ENCODE results near the gene ARHGEF37. TPM values are rescaled to one million over a fixed set of nuclear protein-coding genes. Genes with fewer than 3 reads are reported as not detected.
A peak's percentile ranks its signal among the peaks of the same experiment; 100 is the strongest.
"Not testable (repeated sequence)": the region's sequence is repeated elsewhere in the genome, so short reads cannot be mapped to it uniquely, and the experiment has no call there.

The ARHGEF37 gene, protein sequence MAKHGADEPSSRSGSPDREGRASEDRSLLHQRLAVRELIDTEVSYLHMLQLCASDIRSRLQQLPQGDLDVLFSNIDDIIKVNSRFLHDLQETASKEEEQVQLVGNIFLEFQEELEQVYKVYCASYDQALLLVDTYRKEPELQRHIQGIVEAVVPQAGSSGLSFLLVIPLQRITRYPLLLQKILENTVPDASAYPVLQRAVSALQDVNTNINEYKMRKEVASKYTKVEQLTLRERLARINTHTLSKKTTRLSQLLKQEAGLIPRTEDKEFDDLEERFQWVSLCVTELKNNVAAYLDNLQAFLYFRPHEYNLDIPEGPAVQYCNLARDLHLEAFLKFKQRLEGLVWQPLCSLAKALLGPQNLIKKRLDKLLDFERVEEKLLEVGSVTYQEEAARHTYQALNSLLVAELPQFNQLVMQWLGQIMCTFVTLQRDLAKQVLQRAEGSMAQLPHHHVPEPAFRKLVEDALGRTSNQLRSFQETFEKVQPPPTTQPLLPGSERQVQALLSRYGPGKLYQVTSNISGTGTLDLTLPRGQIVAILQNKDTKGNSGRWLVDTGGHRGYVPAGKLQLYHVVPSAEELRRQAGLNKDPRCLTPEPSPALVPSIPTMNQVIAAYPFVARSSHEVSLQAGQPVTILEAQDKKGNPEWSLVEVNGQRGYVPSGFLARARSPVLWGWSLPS
- total RNA-seq (2014; rRNA removed; shearing (Covaris generic)) (not detected in 2 replicates), total RNA-seq (2022) (1.4 and 1.7 TPM in 2 replicates), Bru-seq, nascent RNA (percentile 27 among the genes with signal in this experiment), BruChase-seq, experiment 1, labeled RNA remaining after a 6-hour chase (percentile 26 among the genes with signal in this experiment), BruChase-seq, experiment 2, labeled RNA remaining after a 2-hour chase (percentile 25 among the genes with signal in this experiment)
- long read RNA-seq, partial matches to known transcripts = 0 of 3 reads
- long read RNA-seq, other reads (novel, unspliced or antisense) = 3 of 3 reads

GRCh38 chr5:149581192-149581861 lies at the start of gene ARHGEF37:
Gene ARHGEF37, plus strand, starts transcription at chr5:149581498. Its CDS starts 16,272 bp downstream, at chr5:149597770.
- intact Hi-C loops (cut with micrococcal nuclease; ENCODE audit: unreplicated experiment) = no loop called here
- ChIA-PET CTCF (ENCODE audit: unreplicated experiment) (no interaction called here), POLR2A (interaction anchor here (0.6 to 1.4 kb wide), 2 partner anchors 116 to 224 kb away, joined by 3 to 4 read pairs; no protein-coding TSS in a partner anchor)
- Histone ChIP-seq H3K27ac (ENCODE audit: low read depth, low read length, poor library complexity, severe bottlenecking) (no peak within 1 kb of the TSS), H2AFZ (ENCODE audit: low read length) (no peak within 1 kb of the TSS; the same call in 1 of the 2 replicates), H4K20me1 (ENCODE audit: insufficient read depth, low read length) (no peaks in the 10 kb centered on the region), H3K4me1 (ENCODE audit: insufficient read depth, low read length, poor library complexity, severe bottlenecking) (no peaks in the 10 kb centered on the region), H3K79me2 (ENCODE audit: insufficient read depth, low read depth, low read length) (no peaks in the 10 kb centered on the region), H3K9me3 (ENCODE audit: low read length) (no peaks in the 10 kb centered on the region), H3K9me2 (ENCODE audit: insufficient read depth, low read length) (no peaks in the 10 kb centered on the region), H3K4me3 (ENCODE audit: low read depth, low read length, poor library complexity, severe bottlenecking) (no peak within 1 kb of the TSS), H3K4me2 (ENCODE audit: low read length) (no peak within 1 kb of the TSS; the same call in 1 of the 2 replicates), H3K36me3 (ENCODE audit: insufficient read depth, low read length) (no peaks in the 10 kb centered on the region)
- TF ChIP-seq, protein P1, sequence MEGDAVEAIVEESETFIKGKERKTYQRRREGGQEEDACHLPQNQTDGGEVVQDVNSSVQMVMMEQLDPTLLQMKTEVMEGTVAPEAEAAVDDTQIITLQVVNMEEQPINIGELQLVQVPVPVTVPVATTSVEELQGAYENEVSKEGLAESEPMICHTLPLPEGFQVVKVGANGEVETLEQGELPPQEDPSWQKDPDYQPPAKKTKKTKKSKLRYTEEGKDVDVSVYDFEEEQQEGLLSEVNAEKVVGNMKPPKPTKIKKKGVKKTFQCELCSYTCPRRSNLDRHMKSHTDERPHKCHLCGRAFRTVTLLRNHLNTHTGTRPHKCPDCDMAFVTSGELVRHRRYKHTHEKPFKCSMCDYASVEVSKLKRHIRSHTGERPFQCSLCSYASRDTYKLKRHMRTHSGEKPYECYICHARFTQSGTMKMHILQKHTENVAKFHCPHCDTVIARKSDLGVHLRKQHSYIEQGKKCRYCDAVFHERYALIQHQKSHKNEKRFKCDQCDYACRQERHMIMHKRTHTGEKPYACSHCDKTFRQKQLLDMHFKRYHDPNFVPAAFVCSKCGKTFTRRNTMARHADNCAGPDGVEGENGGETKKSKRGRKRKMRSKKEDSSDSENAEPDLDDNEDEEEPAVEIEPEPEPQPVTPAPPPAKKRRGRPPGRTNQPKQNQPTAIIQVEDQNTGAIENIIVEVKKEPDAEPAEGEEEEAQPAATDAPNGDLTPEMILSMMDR (conservative IDR thresholded peaks at IDR 0.05; ENCODE audit: low read length) = no peak
- TF ChIP-seq EZH2phosphoT487 (IDR thresholded peaks at IDR 0.05; ENCODE audit: borderline replicate concordance, low read depth, low read length) = no peak
- BruUV-seq (replicated peaks) = no TSS peak
- no peak for DNase-seq (ENCODE audit: low spot score)

DNA sequence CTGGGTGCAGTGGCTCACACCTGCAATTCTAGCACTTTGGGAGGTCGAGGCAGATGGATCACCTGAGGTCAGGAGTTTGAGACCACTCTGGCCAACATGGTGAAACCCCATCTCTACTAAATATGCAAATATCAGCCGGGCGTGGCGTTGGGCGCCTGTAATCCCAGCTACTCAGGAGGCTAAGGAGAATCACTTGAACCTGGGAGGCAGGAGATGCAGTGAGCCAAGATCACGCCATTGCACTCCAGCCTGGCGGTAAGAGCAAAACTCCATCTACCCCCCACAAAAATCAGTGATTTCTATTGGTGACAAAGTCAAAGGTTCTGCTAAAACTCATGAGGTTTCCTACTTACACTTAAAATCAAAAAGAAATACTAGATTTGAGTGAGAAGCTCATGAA lies 48.9 kb upstream of the ARHGEF37 start:
- peaks cover 100% of the 10 kb centered on the region for H3K79me2 ChIP-seq (ENCODE audit: insufficient read depth, low read depth, low read length)
- POLR2A ChIA-PET = interaction anchor here (0.7 to 2.4 kb wide), 3 partner anchors 8 to 251 kb away, joined by 3 to 5 read pairs (median 3); no protein-coding TSS in a partner anchor
- no peak for TF ChIP-seq EZH2phosphoT487 (IDR thresholded peaks at IDR 0.05; ENCODE audit: borderline replicate concordance, low read depth, low read length)
- TF ChIP-seq, protein P1 (conservative IDR thresholded peaks at IDR 0.05; ENCODE audit: low read length) = no peak
- no peak overlapping the region for H2AFZ ChIP-seq (ENCODE audit: low read length)
- no peak overlapping the region for H3K27ac ChIP-seq (ENCODE audit: low read depth, low read length, poor library complexity, severe bottlenecking)
- H3K36me3 ChIP-seq (ENCODE audit: insufficient read depth, low read length) = peaks cover 88% of the 10 kb centered on the region
- BruUV-seq (replicated peaks) = no TSS peak
- no peak for DNase-seq (ENCODE audit: low spot score)
- H3K9me3 ChIP-seq (ENCODE audit: low read length) = no peaks in the 10 kb centered on the region
- no peaks in the 10 kb centered on the region for H3K9me2 ChIP-seq (ENCODE audit: insufficient read depth, low read length)
- peaks cover 40% of the 10 kb centered on the region for H4K20me1 ChIP-seq (ENCODE audit: insufficient read depth, low read length)
- intact Hi-C loops (cut with micrococcal nuclease; ENCODE audit: unreplicated experiment) = no loop called here
- H3K4me3 ChIP-seq (ENCODE audit: low read depth, low read length, poor library complexity, severe bottlenecking) = no peak overlapping the region
- no peak overlapping the region for H3K4me2 ChIP-seq (ENCODE audit: low read length)
- peaks cover 6% of the 10 kb centered on the region for H3K4me1 ChIP-seq (ENCODE audit: insufficient read depth, low read length, poor library complexity, severe bottlenecking)
- CTCF ChIA-PET (ENCODE audit: unreplicated experiment) = no interaction called here

DNA sequence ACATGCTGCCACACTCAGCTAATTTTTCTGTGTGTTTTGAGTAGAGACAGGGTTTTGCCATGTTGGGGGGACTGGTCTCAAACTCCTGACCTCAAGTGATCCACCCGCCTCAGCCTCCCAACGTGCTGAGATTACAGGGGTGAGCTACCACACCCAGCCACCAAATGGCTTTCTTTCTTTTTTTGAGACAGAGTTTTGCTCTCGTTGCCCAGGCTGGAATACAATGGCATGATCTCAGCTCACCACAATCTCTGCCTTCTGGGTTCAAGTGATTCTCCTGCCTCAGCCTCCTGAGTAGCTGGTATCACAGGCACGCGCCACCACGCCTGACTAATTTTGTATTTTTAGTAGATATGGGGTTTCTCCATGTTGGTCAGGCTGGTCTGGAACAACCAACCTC lies 45.5 kb upstream of the ARHGEF37 start:
- H4K20me1 ChIP-seq (ENCODE audit: insufficient read depth, low read length) = peaks cover 24% of the 10 kb centered on the region
- intact Hi-C loops (cut with micrococcal nuclease; ENCODE audit: unreplicated experiment); H3K9me2 ChIP-seq (ENCODE audit: insufficient read depth, low read length); DNase-seq (ENCODE audit: low spot score); H3K4me3 ChIP-seq (ENCODE audit: low read depth, low read length, poor library complexity, severe bottlenecking); H3K4me1 ChIP-seq (ENCODE audit: insufficient read depth, low read length, poor library complexity, severe bottlenecking); H2AFZ ChIP-seq (ENCODE audit: low read length); BruUV-seq (replicated peaks); H3K4me2 ChIP-seq (ENCODE audit: low read length); H3K27ac ChIP-seq (ENCODE audit: low read depth, low read length, poor library complexity, severe bottlenecking); CTCF ChIA-PET (ENCODE audit: unreplicated experiment); POLR2A ChIA-PET; H3K9me3 ChIP-seq (ENCODE audit: low read length): not testable (repeated sequence)
- H3K79me2 ChIP-seq (ENCODE audit: insufficient read depth, low read depth, low read length) = peaks cover 100% of the 10 kb centered on the region
- peaks cover 86% of the 10 kb centered on the region for H3K36me3 ChIP-seq (ENCODE audit: insufficient read depth, low read length)

All from OCI-LY7 (cell line).